WERI-Rb-1 (cell line): ENCODE results near the gene PPIA.
A peak's percentile ranks its signal among the peaks of the same experiment; 100 is the strongest.

Experiments
- DNase-seq: peaks from one replicate; pipeline ENCODE4 v3.0.0-alpha.2; 2020
- H3K27ac ChIP-seq: fragments of 250-450 bp; sonication (Bioruptor Pico); 2 replicates; pipeline ENCODE4 v1.5.1; 2020; ENCODE audit warnings: mild to moderate bottlenecking, moderate library complexity
- H3K27me3 ChIP-seq: fragments of 250-450 bp; sonication (Bioruptor Pico); 2 replicates; pipeline ENCODE4 v1.5.1; 2021; ENCODE audit warnings: mild to moderate bottlenecking, low read depth, moderate library complexity; ENCODE audit not compliant: insufficient read depth, severe bottlenecking
- H3K36me3 ChIP-seq: fragments of 250-450 bp; sonication (Bioruptor Pico); 2 replicates; pipeline ENCODE4 v1.5.1; 2020; ENCODE audit warnings: mild to moderate bottlenecking, moderate library complexity
- H3K4me3 ChIP-seq: 2 replicates; pipeline ENCODE4 v1.5.1; 2011; ENCODE audit warnings: low read depth, mild to moderate bottlenecking, control low read depth, low read length
- H3K9me3 ChIP-seq: fragments of 250-450 bp; sonication (Bioruptor Pico); 2 replicates; pipeline ENCODE4 v1.5.1; 2021; ENCODE audit warnings: mild to moderate bottlenecking, moderate library complexity; ENCODE audit not compliant: severe bottlenecking
- TF ChIP-seq, protein P1 (sequence below): IDR thresholded peaks from 2 replicates; pipeline ENCODE4 v1.5.1; 2011; ENCODE audit warnings: low read depth, mild to moderate bottlenecking, control low read depth, inconsistent platforms, low read length

PPIA gene

DNA sequence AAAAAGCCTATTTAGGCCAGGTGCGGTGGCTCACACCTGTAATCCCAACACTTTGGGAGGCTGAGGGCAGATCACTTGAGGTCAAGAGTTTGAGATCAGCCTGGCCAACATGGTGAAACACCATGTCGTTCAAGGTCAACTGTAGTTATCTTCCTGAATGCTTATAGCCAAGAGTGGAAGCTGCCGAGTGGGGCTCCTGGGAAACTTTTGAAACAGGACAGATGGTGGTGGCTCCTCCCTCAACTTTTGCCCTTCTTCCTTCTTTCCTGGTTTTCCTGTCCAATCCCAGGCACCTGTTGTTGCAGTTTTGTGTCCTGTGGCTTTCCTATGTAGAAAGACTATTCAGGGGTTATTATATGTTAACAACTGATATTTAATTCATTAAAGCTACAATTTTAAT, 8.7 kb upstream of the PPIA start:
- no peak overlapping the region for H3K4me3 ChIP-seq
- TF ChIP-seq, protein P1, sequence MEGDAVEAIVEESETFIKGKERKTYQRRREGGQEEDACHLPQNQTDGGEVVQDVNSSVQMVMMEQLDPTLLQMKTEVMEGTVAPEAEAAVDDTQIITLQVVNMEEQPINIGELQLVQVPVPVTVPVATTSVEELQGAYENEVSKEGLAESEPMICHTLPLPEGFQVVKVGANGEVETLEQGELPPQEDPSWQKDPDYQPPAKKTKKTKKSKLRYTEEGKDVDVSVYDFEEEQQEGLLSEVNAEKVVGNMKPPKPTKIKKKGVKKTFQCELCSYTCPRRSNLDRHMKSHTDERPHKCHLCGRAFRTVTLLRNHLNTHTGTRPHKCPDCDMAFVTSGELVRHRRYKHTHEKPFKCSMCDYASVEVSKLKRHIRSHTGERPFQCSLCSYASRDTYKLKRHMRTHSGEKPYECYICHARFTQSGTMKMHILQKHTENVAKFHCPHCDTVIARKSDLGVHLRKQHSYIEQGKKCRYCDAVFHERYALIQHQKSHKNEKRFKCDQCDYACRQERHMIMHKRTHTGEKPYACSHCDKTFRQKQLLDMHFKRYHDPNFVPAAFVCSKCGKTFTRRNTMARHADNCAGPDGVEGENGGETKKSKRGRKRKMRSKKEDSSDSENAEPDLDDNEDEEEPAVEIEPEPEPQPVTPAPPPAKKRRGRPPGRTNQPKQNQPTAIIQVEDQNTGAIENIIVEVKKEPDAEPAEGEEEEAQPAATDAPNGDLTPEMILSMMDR, result no peak
- no peak overlapping the region for H3K27ac ChIP-seq
- H3K9me3 ChIP-seq, result peaks cover 7% of the 10 kb centered on the region
- no peak for DNase-seq
- no peaks in the 10 kb centered on the region for H3K27me3 ChIP-seq
- no peaks in the 10 kb centered on the region for H3K36me3 ChIP-seq

- H3K36me3 ChIP-seq, result no peaks in the 10 kb centered on the region
- TF ChIP-seq, protein P1, result no peak
- H3K4me3 ChIP-seq, result no peak overlapping the region
- H3K27me3 ChIP-seq, result no peaks in the 10 kb centered on the region
- no peak for DNase-seq
- no peaks in the 10 kb centered on the region for H3K9me3 ChIP-seq
- no peak overlapping the region for H3K27ac ChIP-seq
Observed at GRCh38 chr7:44789990-44790389, 6.5 kb upstream of the PPIA start.

DNA sequence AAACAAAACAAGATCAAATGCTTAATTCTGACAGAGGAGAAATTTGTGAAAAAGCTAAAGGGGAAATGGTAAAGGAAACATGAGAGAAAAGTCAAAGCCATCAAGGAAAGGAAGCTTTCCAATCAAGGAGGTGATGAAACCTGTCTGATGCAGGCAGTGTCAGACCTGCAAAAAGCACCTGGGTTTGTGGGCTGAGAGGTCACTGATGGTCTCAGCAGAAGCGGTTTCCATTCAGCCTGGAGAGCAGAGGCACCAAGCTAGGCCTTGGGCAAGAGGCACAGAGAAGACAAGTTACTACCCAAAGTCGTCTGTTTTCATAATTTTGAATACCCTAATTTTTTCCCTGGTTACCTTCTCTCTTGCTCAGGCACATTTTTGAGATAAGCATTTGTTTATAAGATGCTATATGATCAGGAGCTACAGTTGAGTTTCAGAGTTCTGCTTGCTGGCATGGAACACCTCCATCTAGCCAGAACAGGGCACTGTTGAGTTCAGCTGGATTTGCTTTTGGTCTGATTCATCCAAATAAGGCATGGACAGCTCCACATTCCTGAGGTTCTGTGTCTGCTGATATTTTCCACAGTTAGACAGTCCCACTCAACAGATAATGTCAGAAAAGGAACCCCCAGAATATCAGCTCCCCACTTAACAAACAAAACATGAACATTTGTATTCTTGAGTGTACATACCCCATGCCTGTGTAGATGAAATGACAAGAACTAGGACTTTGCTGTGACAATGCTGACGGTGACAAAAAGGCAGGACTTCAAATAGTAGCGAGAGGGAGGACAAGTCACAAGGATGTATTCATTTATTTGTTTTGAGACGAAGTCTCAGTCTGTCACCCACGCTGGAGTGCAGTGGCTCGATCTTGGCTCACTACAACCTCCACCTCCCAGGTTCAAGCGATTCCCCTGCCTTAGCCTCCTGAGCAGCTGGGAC, 4.9 kb upstream of the PPIA start:
- Histone ChIP-seq H3K36me3 (peaks cover under 1% of the 10 kb centered on the region), H3K27me3 (no peaks in the 10 kb centered on the region), H3K9me3 (no peaks in the 10 kb centered on the region), H3K4me3 (no peak overlapping the region), H3K27ac (no peak overlapping the region)
- TF ChIP-seq, protein P1, result no peak
- DNase-seq, result no peak

- Histone ChIP-seq H3K27ac (no peak overlapping the region), H3K27me3 (no peaks in the 10 kb centered on the region), H3K4me3 (no peak overlapping the region), H3K36me3 (peaks cover 22% of the 10 kb centered on the region), H3K9me3 (peaks cover 2% of the 10 kb centered on the region)
- no peak for DNase-seq
- TF ChIP-seq, protein P1, result no peak
Observed at GRCh38 chr7:44793919-44794318, 2.6 kb upstream of the PPIA start.

GRCh38 chr7:44794331-44794730, 2.1 kb upstream of the PPIA start:
- TF ChIP-seq, protein P1, result no peak
- no peak overlapping the region for H3K4me3 ChIP-seq
- no peaks in the 10 kb centered on the region for H3K27me3 ChIP-seq
- H3K9me3 ChIP-seq, result peaks cover 2% of the 10 kb centered on the region
- no peak for DNase-seq
- H3K36me3 ChIP-seq, result peaks cover 26% of the 10 kb centered on the region
- no peak overlapping the region for H3K27ac ChIP-seq

GRCh38 chr7:44796034-44796503, 412 bp upstream of the PPIA start:
- no peak for DNase-seq
- H3K9me3 ChIP-seq, result peaks cover 2% of the 10 kb centered on the region
- peak overlapping the region; percentile 100 for H3K27ac ChIP-seq
- TF ChIP-seq, protein P1, result no peak
- no peaks in the 10 kb centered on the region for H3K27me3 ChIP-seq
- peaks cover 44% of the 10 kb centered on the region for H3K36me3 ChIP-seq
- H3K4me3 ChIP-seq, result peak overlapping the region; percentile 89
